NT2/D1 (cell line): ENCODE data around the gene PAFAH1B1.

Experiments
- SUZ12 ChIP-seq: IDR thresholded peaks from 2 replicates; pipeline ENCODE4 v1.6.1; 2011; ENCODE audit not compliant: insufficient read length, insufficient read depth; ENCODE audit errors: extremely low read depth
- YY1 ChIP-seq: IDR thresholded peaks from 2 replicates; pipeline ENCODE4 v1.6.1; 2011; ENCODE audit not compliant: insufficient read length, insufficient read depth
- ZNF274 ChIP-seq: IDR thresholded peaks from 2 replicates; pipeline ENCODE4 v1.6.1; 2011; ENCODE audit warnings: mild to moderate bottlenecking, low read depth, low read length

DNA sequence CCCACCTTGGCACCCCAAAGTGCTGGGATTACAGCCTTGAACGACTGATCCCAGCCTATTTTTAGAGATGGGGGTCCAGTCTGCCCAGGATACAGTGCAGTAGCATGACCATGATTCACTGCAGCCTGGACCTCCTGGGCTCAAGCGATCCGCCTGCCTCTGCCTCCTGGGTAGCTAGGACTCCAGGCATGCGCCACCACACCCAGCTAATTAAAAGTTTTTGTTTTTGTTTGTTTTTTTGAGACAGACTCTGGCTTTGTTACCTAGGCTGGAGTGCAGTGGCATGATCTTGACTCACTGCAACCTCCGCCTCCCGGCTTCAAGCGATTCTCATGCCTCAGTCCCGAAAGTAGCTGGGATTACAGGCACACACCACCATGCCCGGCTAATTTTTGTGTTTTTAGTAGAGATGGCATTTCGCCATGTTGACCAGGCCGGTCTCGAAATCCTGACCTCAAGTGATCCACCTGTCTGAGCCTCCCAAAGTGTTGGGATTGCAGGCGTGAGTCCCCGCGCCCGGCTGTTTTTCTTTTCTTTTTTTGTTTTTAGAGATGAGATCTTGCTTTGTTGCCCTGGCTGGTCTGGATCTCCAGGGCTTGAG lies 2.3 kb upstream of the PAFAH1B1 start:
- no peak for TF ChIP-seq ZNF274
- TF ChIP-seq YY1: no peak
- no peak for TF ChIP-seq SUZ12
